Activated effector memory CD4-positive, alpha-beta T cell treated with Interleukin-2 at 50 U/mL for 16 hours (primary cell): Measurements from ENCODE around the gene CPSF7.
"Not testable (repeated sequence)": the region's sequence is repeated elsewhere in the genome, so short reads cannot be mapped to it uniquely, and the experiment has no call there.

ENCODE experiments used
- DNase-seq: peaks from one replicate; pipeline ENCODE4 v3.0.0-alpha.2; 2020

The CPSF7 gene

GRCh38 chr11:61430839-61431238 is 1.1 kb upstream of the CPSF7 start:
- not testable (repeated sequence) for DNase-seq

DNA sequence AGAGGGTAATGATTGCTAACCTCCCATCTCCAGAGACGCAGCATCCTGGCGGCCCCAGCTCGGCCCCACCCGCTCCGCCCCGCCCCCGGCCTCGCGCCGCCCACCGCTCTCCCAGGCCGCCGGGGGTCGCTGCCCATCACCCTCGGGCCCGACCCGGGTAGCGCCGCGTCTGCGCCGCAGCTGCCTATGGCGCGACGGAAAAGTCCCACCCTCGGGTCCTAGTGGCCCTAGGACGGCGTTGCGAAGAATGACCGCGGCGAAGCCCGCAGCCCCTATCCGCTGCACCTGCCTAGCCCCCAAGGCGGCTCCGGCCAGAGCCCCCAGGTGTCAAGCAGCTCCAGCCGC is 457 bp downstream of the CPSF7 start:
- DNase-seq = peak; percentile 60

DNA sequence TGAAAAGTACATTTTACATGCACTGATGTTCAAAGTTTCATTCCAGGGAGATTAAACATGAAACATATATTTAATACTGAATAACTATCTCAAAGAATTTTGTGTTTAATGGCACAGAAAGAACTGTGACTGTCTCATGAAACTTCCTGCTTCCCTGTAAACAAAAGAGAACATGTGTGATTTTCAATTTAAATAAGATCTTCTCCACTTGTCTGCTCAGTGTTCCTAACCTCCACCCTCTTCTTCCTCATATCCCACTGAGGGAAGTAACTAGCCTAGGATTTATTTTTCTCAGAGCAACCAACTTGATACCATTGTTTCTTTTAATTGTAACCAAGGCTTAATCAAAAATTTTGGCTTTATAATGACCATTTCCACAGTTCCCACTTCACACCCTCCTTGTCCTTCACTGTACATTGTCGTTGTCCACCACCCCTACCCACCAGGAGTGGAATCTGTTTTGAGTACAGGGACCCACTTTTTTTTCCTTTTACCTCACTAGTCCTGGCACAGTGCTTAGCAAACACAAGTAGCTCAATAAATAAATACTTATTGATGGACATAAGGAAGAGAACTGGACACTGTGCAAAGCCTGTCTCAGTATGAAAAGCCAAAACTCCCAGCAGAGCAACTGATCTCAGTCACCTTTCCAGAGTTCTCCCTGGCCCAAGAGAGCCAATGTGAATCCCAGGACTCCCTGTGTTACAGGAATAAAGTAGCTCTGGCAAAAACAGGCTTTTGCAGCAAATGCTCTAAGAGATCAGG is 4.2 kb downstream of the CPSF7 start:
- DNase-seq = no peak

DNA sequence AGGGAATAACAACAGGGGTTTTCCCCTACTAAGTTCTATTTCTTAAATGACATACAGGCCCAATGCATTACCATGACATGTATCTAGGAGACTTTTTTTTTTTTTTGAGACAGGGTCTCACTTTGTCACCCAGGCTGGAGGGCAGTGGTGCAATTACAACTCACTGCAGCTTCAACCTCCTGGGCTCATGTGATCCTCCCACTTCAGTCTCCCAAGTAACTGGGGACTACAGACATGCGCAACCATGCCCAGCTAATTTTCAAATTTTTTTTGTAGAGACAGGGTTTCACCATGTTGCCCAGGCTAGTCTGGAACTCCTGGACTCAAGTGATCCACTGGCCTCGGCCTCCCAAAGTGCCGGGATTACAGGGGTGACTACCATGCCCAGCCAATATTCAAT is 7.5 kb downstream of the CPSF7 start:
- DNase-seq = no peak

DNA sequence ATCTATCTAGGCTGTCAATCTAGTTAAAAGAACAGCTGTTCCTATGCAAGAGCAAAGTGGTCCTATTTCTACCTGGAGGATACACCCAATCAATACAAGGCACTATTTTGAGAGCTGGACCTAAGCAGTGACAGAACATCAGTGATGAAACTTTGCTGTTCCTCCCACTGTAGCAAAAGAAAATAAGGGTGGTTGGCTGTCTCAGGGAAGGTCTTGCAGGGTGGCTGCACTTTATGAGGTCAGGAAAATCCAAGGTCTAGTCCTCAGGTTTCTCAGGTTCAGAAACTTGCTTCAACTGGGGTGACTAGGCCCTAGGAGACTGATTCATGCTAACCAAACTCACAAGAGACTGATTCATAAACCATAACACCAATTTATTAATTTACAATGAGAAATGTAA is 11.6 kb downstream of the CPSF7 start:
- no peak for DNase-seq

DNA sequence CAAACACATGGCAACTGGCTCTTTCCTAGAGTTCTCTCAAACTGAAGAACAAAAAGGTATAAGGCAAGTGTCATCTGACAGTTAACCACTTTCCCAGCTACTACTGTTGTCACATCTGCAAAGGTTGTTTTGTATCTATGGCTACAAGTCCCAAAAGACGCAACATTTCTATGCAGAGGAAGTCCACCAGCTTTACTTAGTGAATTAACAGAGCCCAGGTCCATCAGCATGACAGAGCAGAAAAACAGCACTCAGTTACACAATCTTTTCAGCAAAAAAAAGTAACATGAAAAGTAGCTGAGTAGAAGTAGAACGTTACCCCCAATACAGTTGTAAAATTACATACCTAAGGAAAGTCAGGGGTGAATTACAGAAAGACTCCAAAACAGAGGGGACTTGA is 12.1 kb downstream of the CPSF7 start:
- no peak for DNase-seq

- no peak for DNase-seq
Measured at GRCh38 chr11:61416941-61417340, 12.8 kb downstream of the CPSF7 start.

DNA sequence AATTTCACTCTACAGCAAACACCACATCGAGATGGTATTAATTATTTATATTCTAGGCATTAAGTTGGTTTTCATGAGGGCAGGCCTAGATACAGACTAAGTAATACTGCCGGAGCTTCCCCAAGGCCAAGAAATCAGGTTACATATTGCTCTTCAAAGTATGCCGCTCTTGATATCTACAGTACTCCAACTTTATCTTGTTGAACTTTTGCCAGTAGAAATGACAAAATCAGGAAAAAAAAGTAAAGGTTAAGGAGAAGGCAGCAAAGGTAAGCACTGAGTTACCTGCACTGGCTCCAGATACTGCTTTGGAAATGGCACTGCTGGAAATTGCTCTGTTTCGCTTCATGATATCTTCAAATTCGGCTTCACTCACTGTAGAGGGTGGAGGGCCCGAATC is 14.4 kb downstream of the CPSF7 start:
- DNase-seq = no peak

GRCh38 chr11:61414547-61414946 is 15.2 kb downstream of the CPSF7 start:
- DNase-seq = no peak

GRCh38 chr11:61413496-61413895 is 16.3 kb downstream of the CPSF7 start:
- no peak for DNase-seq

GRCh38 chr11:61411589-61411988 is 18.2 kb downstream of the CPSF7 start:
- DNase-seq = no peak

- DNase-seq = no peak
Measured at GRCh38 chr11:61406991-61407728, 22.6 kb downstream of the CPSF7 start.

GRCh38 chr11:61406067-61406466 is 23.7 kb downstream of the CPSF7 start:
- no peak for DNase-seq

- no peak for DNase-seq
Measured at GRCh38 chr11:61404641-61405040, 25.1 kb downstream of the CPSF7 start.

DNA sequence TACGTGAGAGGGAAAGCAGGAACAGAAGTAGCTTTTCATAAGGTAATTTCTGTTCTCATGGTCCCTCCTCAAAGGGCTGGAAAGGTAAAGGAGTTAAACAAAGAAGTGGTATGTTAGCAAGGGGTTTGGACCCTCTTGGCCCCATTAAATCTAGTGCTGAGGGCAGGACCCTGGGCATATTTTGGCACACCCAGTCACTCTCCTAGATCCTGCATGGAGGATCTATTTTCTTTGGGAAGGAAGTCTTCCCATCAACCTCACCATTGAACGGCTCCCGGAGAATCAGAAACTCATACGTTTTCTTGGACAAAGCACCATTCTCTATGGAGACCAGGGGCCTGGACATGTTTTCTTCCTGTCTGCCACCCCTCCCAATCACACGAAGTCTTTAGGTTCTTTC is 25.7 kb downstream of the CPSF7 start:
- no peak for DNase-seq

GRCh38 chr11:61403658-61404057 is 26.1 kb downstream of the CPSF7 start:
- no peak for DNase-seq

DNA sequence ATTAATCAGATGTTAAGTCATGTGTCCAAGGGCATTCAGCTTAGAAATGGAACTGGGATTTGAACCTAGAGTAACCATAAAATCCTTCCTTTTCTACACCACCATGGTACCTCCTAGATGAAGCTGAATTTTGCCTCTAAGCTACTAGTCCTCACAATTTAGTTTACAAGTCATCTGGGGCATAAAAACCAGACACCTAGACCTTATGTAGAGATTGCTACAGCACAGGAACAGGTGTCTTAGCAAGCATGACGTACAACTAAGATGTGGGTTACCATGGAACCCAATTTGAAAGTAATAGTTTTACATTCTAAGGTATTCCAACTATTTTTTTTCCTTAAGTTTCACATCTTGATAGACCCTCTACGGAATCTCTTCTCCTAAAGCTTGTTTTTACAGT is 28.2 kb downstream of the CPSF7 start:
- no peak for DNase-seq

DNA sequence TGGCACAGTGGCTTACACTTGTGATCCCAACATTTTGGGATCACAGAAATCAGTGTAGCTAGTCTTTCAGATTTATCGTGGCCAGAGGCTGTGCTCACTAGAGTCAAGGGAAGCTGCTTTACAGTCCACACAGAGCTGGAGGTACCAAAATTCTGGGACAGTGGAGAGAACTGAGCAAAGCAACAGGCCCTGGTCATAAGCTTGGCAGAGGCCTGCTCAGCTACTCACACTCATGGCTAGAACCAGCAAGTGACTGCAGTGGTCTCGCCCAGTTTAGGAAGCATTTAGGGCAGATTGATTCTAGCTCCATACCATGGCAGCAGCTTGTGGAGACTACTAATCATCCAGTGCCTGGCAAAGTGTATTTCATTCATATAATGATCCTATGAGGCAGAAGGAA is 28.6 kb downstream of the CPSF7 start:
- no peak for DNase-seq

- no peak for DNase-seq
Measured at GRCh38 chr11:61392981-61393595, 36.7 kb downstream of the CPSF7 start.

DNA sequence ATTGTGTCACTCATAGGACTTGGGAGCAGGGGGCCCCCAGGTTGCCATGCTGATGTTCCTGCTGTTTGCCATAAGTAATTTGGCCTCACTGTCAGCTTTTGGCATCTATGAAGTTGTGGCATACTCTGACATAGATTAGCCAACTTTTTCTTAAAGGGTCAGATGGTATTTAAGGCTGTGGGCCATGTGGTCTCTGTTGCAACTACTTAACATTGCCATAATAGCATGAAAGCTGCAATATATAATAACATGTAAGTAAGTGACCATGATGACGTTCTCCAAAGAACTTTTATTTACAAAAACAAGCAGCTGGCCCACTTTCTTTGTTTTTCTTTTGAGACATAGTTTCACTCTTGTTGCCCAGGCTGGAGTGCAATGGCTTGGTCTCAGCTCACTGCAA is 39.6 kb downstream of the CPSF7 start:
- DNase-seq = no peak

- DNase-seq = no peak
Measured at GRCh38 chr11:61384271-61385242, 45.2 kb downstream of the CPSF7 start.

GRCh38 chr11:61383859-61384258 is 45.9 kb downstream of the CPSF7 start:
- DNase-seq = not testable (repeated sequence)

GRCh38 chr11:61380884-61381283 is 48.9 kb downstream of the CPSF7 start:
- no peak for DNase-seq
